Measurements from ENCODE around the gene IL11RA.

- TF ChIP-seq ZFX (IDR thresholded peaks at IDR 0.05) (no peak), CTCF (conservative IDR thresholded peaks at IDR 0.05) (no peak)
These were observed 13.6 kb downstream of the IL11RA start for GRCh38 chr9:34665381-34666250.
